HG03097 (cell line): Measurements from ENCODE around the gene GARRE1.
"Not testable (repeated sequence)": the region's sequence is repeated elsewhere in the genome, so short reads cannot be mapped to it uniquely, and the experiment has no call there.

Experiments
- ATAC-seq: cut with Tn5 transposase; IDR thresholded peaks from one replicate; pipeline ENCODE4 v1.9.1; 2021; ENCODE audit not compliant: unreplicated experiment, low FRiP score

GARRE1 gene

DNA sequence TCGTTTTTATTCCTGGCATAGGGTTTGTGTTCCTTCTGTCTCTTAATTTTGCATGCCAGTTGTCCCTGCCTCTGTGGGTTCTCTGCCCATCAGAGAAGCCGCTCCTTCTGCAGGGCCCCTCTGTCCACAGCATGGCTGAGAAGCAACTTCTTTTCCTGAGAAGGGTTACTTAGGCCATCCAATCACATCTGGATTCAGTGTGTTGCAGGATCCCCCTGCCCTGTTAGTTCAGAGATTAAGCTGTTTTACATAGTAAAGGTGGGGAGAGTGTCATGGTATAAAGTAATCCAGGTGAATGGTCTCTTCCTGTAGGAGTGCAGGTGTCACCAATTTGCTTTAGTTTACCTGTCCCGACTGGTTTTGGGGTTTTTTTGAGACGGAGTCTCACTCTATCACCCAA, 22.9 kb upstream of the GARRE1 start:
- ATAC-seq = no peak

DNA sequence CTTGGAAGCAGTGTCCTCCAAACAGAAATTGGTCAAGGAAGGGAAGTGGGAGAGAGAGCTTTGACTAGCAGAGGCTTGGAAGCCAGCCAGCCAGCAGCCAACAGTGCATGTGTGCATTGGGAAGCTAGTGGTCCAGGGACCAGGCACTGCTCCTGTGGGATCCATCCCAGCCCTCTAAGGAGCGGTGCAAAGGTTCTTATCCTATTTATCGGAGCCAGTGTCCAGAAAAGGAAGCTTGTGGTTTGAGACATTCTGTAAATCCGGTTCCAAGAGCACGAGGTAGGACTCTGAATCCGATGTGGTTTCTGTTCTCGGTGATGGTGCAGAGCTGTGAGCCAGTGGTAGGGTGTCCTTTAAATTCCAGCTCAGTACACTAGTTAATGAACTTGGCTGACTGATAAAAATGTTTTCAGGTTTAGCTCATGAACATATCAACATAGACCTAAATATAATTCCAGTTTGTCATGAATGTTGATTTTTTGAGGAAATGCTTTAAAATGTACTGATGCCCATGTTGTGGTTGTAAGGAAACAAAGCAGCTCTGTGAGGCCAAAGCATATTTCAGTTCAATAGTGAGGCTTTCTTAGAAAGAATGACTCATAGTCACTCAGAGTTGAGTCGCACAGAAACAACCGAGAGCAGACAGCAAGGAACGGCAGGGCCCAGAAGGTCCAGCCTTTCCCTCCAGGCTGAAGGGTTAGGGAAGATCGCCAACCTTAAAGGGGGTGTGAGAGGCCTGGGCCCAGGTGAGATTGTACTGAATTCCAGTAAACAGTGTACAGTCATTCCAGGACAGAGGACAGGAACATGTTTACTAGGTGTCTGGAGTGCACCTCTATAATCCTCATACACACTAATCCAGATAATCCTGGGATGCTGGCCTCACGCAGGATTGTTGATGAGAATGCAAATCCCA, 21.5 kb upstream of the GARRE1 start:
- ATAC-seq = no peak

DNA sequence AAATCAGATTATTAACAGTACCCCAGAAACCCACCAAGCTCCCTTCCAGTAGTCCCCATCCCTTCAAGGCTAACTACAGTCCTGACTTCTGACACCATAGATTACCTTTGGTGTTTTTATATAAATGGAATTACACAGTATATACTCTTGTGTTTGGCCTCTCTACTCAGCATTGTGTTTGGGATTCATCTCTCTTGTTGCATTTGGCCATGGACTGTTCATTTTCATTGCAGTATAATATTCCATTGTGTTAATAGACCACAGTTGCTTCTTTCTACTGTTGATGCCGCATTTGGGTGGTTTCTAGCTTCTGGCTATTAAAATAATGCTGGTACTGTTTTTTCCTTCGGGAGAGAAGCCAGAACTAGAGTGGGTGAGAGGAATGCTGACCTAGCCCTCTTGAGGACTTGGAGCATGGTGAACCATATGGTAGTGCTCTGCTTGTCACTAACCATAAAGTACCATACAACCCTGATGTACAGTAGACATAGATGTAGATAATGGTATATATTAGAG, 18.9 kb upstream of the GARRE1 start:
- no peak for ATAC-seq

DNA sequence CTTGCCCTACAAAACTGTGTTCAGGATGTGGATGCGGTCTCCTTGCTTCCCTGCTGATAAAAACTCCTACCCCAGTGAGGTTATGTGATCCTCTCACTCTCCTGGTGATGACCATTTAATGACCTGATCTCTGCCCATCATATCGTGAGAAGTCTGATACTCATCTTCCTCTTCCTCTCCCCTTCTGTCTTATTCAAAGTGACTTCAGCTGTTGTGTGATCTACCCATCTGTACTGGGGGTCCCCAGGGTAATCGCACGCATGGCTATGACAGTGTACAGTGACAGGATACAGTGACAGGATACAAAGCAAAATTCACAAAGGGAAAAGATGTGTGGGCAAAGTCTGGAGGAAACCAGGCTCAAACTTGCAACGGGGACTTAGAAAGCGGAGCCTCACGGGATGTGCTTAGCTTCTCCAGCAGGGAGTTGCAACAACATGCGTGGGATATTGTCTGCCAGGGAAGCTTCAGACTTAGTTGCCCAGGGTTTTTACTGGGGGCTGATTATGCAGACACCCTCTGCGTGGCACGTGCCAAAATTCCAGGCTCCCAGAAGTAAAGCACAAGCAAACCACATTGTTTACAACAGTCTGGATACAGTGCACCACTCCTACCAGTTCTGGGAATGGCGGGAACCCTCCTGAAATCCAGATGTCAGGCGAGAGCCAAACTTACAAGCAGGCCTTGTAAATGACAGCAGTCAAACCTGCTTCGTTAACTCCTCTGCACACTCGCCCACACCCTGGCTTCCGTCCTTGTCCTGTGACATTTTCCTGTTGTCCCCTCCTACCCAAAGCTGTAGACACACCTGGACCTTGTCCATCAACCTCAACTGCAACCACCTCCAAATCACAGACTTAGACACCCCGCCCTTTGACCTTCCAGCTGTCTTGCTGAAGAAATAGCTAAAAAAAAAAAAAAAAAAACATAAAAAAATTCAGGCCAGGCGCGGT, 18.0 kb upstream of the GARRE1 start:
- ATAC-seq = no peak

DNA sequence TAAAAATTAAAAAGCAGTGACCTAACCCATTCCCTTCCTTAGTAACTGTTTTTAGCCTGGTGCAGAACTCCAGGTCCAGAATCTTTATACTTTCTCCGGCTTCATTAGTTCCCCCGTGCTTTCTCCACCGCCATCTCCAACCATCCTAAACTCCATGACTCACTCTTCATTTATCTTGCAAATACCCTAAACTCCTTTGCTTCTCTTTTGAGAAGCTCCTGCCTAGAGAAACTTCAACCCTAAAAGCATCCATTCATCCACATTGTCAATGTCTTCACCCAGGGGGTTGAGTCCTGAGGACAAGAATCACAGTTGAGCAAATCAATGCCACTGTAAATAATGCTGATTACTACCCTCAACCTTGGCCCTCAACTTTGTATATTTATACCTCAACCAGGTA, 17.1 kb upstream of the GARRE1 start:
- ATAC-seq = no peak

DNA sequence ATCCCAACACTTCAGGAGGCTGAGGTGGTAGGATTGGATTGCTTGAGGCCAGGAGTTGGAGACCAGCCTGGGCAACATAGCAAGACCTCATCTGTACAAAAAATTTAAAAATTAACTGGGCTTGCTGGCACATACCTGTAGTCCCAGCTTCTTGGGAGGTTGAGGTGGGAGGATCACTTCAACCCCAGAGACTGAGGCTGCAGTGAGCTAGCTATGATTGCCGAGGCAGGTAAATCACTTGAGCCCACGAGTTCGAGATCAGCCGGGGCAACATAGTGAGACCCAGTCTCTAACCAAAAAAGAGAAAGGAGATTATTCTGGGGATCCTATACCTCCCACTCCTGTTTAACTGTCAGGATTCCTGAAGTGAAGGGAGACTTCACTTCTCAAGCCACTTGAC, 16.4 kb upstream of the GARRE1 start:
- ATAC-seq = no peak

DNA sequence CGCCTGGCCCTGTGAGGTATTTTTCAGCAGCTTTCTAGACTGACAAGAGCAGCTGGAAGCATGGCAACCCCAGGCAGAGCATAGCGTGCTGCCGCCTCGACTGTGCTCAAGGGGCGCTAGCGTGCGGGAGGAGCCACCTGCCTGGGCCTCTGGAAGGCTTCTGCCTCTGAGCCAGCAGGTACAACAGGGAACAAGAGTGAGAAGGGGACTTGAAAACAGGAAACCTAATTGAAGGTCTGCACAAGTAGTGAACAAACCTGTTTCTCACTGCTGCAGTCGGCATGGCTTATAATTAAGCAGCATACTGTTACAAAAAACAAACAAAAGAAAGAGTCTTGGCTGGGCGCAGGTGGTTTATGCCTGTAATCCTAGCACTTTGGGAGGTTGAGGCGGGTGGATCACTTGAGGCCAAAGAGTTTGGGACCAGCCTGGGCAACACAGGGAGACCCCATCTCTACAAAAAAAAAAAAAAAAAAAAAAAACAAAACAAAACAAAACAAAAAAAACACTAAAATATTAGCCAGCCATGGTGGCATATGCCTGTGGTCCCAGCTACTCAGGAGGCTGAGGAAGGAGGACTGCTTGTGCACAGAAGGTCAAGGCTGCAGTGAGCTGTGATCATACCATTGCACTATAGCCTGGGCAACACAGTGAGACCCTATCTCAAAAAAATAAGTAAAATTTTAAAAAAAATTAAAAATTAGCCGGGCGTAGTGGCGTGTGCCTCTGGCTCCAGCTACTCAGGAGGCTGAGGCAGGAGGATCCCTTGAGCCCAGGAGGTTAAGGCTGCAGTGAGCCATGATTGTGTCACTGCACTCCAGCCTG, 12.6 kb upstream of the GARRE1 start:
- no peak for ATAC-seq

DNA sequence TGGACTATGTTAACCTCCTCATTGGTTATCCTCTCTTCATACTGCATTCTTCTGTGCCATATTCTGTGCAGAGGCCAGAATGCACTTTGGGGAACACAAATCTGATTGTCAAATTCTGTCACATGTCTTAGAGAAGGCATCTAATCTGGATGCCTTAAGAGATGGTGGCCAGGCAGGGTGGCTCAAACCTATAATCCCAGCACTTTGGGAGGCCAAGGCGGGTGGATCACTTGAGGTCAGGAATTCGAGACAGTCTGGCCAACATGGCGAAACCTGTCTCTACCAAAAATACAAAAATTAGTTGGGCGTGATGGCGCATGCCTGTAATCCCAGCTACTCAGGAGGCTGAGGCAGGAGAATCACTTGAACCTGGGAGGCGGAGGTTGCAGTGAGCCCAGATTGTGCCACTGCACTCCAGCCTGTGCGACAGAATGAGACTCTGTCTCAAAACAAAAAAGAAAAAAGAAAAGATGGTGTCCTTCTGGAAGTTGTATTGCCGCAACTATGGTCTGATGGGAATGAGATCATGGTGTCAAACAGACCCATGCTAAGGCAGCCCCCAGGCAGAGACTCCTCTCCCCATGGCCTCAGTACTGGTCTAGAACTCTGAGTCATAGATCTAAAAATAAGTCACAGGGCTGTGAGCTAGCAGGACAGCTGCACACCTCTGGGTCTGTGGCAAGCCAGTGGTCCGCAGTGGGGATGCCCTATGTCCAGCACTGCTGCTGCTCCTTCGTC, 11.0 kb upstream of the GARRE1 start:
- not testable (repeated sequence) for ATAC-seq

DNA sequence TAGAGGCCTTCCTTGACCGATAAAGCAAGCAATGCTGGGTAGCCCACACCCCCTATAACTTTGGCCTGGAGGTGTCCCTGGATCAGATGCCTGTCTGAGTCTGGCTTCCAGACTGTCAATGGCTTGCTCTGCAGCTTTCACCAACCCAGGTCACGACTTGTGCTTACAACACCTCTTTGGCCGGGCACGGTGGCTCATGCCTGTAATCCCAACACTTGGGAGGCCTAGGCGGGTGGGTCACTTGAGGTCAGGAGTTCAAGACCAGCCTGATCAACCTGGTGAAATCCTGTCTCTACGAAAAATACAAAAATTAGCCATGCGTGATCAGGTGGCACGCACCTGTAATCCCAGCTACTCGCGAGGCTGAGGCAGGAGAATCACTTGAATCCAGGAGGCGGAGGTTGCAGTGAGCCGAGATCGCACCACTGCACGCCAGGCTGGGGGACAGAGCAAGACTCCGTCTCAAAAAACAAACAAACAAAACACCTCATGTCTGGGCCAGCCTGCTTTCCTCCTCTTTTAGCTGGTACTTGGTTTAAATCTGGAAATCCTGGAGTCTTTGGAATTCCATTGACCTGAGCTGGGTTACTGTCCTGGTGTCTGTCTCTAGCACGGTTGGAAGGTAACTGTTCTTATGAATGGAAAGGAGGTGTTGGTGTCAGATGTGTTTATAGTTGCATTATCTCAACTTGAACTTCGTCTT, 10.3 kb upstream of the GARRE1 start:
- ATAC-seq = no peak

DNA sequence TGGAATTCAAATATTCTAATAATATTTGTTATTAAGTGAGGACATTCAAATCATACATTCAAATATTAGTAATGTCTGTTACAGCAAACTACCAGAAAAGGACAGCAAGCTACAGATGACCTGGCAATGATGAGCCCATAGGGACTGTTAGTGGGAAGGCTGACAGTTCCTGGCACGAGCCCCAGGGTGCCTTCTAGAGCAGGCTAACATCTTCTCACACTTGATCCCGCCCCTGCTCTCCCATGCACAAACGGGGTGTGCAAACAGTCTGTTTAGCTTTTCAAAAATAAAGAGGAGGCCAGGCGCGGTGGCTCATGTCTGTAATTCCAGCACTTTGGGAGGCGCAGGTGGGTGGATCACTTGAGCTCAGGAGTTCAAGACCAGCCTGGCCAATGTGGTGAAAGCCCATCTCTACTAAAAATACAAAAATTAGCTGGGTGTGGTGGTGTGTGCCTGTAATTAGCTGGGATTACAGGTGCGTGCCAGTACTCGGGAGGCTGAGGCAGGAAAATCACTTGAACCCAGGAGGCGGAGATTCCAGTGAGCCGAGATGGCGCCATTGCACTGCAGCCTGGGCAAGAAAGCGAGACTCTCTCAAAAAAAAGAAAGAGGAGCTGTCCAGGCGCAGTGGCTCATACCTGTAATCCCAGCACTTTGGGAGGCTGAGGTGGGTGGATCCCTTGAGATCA, 9.6 kb upstream of the GARRE1 start:
- ATAC-seq = no peak

DNA sequence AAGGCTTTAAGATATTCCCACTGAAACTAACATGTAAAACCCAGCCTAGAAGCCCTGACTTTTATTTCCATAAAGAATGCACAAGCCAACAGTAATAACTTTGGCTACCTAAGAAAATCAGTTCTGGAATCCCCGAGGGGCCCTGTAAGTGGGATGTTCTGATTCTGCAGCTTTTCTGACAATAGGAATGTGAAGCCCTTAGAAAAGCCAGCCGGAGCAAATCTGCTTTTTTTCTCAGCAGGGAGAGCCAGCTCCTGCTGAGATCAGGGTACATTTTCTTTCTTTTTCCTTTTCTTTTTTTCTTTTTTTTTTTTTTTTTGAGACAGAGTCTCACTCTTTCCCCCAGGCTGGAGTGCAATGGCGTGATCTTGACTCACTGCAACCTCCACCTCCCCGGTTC, 8.0 kb upstream of the GARRE1 start:
- no peak for ATAC-seq

DNA sequence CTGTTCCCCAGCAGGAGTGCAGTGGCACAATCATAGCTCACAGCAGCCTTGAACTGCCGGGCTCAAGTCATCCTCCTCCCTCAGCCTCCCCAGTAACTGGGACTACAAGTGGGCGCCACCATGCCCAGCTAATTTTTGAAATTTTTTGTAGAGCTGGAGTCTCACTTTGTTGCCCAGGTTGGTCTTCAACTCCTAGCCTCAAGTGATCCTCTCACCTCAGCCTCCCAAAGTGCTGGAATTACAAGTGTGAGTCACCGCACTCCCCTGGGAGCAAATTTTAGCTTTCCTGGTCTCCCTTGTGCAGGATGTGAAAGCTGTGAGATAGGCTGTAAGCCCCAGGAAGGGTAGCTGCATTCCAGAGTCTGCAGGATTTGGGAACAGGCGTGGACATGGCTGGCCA, 5.4 kb upstream of the GARRE1 start:
- ATAC-seq = no peak

DNA sequence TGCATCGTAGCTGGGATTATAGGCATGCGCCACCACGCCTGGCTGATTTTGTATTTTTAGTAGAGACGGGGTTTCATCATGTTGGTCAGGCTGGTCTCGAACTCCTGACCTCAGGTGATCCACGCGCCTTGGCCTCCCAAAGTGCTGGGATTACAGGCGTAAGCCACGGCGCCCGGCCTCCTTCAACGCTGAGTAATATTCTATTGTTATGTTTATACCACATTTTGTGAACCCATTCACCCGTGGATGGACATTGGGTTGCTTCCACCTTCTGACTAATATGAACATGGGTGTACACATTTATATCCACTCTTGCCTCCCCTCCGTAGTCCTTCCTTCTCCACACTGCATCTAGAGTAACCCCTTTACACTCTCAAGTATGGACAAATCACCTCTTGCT, 1.2 kb upstream of the GARRE1 start:
- ATAC-seq = not testable (repeated sequence)

DNA sequence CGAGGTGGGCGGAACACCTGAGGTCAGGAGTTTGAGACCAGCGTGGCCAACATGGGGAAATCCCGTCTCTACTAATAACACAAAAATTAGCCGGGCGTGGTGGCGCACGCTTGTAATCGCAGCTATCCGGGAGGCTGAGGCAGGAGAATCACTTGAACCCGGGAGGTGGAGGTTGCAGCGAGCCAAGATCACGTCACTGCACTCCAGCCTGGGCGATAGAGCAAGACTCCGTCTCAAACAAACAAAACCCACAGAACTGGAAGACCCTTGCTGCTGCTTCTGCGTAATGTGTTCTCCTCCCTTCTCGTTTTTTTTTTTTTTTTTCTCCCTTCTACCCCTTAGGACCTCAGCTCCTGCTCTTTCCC, 691 bp upstream of the GARRE1 start:
- not testable (repeated sequence) for ATAC-seq

DNA sequence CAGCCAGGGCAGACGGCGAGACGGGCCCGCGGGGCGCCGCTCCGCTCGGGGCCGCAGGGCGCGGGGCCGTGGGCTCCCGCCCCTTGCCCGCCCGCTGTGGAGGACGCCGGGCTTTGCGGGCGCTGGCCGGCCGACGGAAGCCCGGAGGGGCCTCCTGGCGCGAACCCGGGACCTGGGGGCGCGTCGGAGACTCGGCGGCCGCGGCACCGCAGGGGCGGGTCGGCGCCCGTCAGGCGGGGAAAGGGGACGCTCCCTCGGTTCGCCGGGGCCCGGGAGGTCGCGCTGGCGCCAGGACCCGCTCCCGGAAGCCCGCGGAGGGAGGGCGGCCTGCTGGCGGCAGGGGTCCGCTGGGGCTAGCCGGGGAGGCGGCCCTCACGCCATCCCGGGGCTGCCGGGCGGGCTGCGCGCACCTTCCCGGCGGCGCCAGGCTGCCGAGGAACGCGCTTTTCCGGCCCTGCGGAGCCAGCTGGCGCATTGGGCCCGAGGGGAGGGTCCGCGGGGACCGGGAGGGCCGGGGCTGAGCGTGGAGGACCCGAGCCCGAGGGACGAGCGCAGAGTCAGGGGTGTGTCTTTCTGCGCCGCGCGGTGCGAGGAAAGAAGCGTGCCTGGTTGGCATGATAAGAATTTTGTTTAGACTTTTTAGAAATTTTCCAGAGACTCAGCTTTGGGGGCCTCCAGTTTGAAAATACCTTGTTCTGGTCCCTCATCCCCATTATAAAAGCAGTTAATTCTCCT, 511 bp downstream of the GARRE1 start:
- peak; percentile 47 for ATAC-seq

DNA sequence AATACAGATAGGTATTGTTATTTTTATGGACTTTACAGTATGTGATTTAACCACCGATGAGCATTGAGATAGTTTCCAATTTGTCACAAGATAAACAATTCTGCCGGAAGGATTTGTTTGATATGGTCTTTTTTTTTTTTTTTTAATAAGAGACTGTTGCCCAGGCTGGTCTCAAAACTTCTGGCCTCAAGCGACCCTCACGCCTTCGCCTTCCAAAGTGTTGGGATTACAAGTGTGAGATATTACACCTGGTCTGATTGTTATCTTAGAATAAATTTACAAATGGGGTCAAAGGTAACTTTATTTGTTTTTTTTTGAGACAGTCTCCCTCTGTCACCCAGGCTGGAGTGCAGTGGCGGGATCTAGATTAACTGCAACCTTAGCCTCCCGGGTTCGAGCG, 1.2 kb downstream of the GARRE1 start:
- no peak for ATAC-seq

DNA sequence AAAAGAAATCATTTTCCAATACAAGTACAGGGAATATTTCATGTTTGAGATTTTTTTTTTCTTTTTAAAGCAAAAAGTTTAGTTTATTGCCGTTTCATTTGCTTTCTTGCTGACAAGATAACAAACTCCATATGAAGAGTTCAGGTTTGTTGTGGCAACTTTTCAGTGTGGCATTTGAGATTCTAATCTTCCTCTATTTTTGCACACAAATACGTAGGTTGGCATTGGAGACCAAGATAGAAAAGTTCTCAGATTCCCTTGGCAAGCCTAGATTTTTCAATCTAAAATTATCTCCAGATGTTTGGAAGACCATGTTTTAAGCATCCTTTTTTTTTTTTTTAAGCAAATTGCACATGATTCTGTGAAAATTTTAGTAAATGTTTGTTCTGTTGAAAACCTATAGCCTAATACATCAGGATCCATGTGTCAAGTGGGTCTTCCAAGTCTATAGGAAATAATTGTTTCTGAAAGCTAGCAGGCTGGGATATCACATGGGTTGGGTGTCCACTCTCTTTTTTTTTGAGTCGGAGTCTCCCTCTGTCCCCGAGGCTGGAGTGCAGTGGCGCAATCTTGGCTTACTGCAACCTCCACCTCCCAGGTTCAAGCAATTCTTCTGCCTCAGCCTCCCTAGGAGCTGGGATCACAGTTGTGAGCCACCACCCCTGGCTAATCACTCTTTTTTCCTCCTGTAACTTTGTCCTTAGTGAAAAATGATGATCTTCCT, 2.6 kb downstream of the GARRE1 start:
- ATAC-seq = no peak
